ENCODE results near the gene HAUS1.
"Not testable (repeated sequence)": the region's sequence is repeated elsewhere in the genome, so short reads cannot be mapped to it uniquely, and the experiment has no call there.

HAUS1 gene

DNA sequence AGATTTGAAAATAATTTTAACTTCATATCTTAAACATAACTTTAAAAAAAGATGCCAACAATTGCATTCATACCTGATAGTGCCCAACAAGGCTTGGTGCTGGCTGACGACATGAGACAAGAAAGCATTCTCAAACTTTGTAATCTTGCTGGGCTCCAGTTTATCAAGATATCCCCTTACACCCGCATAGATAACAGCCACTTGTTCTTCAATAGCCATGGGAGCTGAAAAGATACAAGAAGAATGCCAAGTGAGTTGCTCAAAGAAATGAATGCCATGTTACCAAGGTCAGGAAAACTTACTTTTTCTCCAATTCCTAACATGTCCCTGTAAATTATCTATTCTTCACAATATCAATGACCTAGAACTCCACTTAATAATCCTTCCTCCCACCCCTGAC, 19.8 kb upstream of the HAUS1 start:
- in situ Hi-C loops (cut with HindIII; ENCODE audit: low sequenced_read_pairs) = loop anchor here (25.0 kb wide), 2 partner anchors 172 to 422 kb away; no protein-coding TSS in a partner anchor

DNA sequence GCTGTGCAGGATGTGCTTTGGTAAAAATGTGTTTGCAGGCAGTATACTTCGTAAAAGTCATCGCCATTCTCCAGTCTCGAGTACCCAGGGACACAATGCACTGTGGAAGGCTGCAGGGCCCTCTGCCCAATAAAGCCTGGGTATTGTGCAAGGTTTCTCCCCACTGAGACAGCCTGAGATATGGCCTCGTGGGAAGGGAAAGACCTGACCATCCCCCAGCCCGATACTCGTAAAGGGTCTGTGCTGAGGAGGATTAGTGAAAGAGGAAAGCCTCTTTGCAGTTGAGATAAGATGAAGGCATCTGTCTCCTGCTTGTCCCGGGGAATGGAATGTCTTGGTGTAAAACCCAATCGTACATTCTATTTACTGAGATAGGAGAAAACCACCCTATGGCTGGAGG, 15.7 kb upstream of the HAUS1 start:
- in situ Hi-C loops (cut with HindIII; ENCODE audit: low sequenced_read_pairs) = loop anchor here (25.0 kb wide), 2 partner anchors 176 to 426 kb away; no protein-coding TSS in a partner anchor

DNA sequence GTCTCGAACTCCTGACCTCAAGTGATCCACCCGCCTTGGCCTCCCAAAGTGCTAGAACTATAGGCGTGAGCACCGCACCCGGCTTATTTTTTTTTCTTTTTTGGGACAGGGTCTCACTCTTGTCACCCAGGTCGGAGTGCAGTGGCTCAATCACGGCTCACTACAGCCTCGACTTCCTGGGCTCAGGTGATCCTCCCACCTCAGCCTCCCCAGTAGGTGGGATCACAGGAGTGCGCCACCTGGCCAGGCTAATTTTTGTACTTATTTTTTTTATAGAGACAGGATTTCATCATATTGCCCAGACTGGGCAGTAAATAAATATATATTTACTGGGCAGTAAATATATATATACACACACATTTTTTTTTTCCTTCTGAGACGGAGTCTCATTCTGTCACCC, 8.7 kb upstream of the HAUS1 start:
- in situ Hi-C loops (cut with HindIII; ENCODE audit: low sequenced_read_pairs) = loop anchor here (25.0 kb wide), 2 partner anchors 183 to 433 kb away; no protein-coding TSS in a partner anchor

DNA sequence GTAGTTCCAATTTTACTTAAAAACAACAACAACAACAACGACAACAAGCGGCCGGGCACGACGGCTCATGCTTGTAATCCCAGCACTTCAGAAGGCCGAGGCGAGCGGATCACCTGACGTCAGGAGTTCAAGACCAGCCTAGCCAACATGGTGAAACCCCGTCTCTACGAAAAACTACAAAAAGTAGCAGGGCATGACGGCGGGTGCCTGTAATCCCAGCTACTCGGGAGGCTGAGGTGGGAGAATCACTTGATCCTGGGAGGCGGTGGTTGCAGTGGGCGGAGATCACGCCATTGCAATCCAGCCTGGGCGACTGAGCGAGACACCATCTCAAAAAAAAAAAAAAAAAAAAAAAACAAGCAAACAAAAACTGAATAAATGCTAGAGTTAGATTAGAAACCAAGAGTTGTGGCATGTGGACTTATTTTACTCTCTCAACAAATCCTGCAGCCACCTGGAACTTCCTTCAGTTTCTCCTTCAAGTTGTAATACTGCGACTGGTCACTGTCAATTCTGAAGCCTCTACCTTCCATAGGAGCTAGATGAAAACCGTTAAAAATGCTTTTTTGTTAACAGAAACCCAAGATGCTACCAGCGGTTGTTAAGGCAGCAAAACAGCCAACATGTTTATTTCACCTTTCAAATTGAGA, 7.4 kb upstream of the HAUS1 start:
- in situ Hi-C loops (cut with HindIII; ENCODE audit: low sequenced_read_pairs) = loop anchor here (25.0 kb wide), 2 partner anchors 184 to 434 kb away; no protein-coding TSS in a partner anchor

DNA sequence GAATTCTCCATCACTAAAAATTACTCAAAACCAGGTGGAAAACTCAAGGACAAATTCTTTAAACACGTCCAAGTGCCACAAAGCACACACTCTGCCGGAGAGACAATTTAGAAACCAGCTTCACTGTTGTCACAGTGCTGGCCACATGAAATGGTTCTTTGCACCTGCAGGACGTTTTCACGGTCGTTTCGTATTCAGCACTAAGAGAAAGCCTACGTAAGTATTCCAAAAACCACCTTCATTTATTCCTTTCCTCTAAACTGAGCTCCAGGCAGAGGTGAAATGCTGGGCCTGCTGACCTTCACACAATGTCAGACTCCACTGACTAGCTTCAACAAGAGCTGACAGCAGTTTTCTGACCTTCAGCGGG, 6.8 kb upstream of the HAUS1 start:
- in situ Hi-C loops (cut with HindIII; ENCODE audit: low sequenced_read_pairs) = loop anchor here (25.0 kb wide), 2 partner anchors 185 to 435 kb away; no protein-coding TSS in a partner anchor

DNA sequence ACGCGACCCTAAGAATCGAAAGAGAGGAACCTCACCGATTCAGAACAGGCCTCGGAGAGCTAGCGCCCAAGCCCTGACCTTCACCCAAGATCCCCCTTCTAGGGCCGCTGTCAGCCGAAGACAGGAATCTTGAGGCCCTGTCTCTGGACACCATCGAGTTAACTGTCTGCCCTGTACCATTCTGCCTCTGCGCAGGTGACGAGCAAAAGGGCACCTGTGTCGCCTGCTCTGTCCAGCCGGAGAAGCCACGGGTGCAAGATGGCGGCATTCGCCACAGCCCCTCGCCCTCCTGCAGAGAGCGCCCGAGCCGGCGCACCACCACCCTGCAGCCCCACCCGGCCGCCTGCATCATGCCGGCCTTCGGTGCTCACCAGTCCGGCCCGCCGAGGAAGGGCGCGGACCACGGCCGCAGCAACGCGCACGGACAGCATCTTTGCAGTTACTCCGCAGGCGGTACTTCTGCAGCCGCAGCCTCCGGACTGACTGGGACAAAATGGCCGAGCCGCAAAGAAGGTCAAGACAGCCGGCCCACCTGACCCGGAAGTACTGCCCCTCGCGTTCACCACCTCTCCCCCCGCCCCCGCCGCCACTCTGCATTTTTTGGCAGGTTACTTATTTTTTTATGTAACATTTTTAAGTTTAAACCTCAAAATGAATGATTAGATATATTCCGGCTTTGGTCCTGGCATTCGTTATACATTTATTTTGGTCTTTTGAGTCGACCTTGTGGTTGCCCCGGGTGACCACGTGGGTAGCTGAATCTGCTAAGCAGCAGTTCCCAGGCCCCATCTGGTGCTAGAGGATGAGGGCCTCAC, 6.2 kb upstream of the HAUS1 start, which contains the start of gene ATP5F1A:
ATP5F1A (minus strand) TSS at position 496 of the 815 bp plus-strand sequence; CDS start at position 431, 65 bp downstream.
- in situ Hi-C loops (cut with HindIII; ENCODE audit: low sequenced_read_pairs) = loop anchor here (25.0 kb wide), 2 partner anchors 186 to 436 kb away; no protein-coding TSS in a partner anchor

DNA sequence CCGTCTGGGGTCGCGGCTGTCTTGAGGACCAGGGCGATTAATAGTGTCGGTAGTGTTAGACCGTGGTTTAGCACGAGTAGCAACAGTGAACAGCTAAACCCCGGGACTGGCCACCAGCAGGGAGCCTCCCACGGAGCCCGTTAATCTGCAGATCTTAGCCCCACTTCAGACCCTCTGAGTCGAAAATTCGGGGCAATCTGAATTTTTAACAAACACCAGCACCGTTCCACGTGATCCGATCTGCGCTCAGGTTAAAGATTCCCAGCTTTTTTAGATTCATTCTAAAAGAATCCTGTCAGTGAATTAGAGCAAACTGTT, 5.6 kb upstream of the HAUS1 start:
- in situ Hi-C loops (cut with HindIII; ENCODE audit: low sequenced_read_pairs) = loop anchor here (25.0 kb wide), 2 partner anchors 186 to 436 kb away; no protein-coding TSS in a partner anchor

DNA sequence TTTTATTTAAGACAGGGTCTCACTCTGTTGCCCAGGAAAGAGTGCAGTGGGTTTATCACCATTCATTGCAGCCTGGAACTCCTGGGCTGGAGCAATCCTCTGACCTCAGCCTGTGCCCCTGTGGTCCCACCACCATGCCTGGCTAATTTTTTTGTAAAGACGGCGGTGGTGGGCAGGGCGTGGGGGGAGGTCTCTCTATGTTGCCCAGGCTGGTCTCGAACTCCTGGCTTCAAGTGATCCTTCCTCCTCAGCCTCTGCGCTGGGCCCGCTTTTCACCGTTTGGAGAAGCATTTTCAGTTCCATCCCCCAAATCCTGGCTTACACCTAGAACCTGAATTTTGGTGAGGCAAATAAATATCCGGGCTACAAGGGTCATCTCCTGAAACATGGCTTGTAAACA, 4.7 kb upstream of the HAUS1 start:
- in situ Hi-C loops (cut with HindIII; ENCODE audit: low sequenced_read_pairs) = loop anchor here (25.0 kb wide), 2 partner anchors 187 to 437 kb away; no protein-coding TSS in a partner anchor

DNA sequence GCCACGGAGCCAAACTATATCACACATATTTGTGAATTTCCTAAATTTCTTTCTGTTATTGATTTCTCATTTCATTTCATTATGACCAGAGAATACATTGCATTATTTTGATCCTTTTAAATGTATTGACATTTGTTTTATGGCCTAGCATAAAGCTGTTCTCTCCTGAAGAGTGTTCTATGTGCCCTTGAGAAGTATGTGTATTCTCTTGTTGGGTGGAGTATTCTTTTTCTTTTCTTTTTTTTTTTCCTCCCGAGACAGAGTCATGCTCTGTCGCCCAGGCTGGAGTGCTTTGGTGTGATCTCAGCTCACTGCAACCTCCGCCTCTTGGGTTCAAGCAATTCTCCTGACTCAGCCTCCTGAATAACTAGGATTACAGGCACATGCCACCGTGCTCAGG, 5.2 kb downstream of the HAUS1 start:
- in situ Hi-C loops (cut with HindIII; ENCODE audit: low sequenced_read_pairs) = no loop called here

DNA sequence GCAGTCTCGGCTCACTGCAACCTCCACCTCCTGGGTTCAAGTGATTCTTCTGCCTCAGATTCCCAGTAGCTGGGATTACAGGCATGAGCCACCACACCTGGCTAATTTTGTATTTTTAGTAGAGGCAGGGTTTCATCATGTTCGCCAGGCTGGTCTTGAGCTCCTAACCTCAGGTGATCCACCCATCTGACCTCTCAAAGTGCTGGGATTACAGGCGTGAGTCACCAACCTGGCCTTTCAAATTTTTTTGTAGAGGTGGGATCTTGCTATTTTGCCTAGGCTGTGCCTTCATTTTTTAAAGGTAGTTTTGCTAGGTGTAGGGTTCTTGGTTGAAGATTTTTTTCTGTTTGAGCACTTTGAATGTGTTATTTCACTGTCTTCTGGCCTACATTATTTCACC, 6.2 kb downstream of the HAUS1 start:
- in situ Hi-C loops (cut with HindIII; ENCODE audit: low sequenced_read_pairs) = no loop called here

DNA sequence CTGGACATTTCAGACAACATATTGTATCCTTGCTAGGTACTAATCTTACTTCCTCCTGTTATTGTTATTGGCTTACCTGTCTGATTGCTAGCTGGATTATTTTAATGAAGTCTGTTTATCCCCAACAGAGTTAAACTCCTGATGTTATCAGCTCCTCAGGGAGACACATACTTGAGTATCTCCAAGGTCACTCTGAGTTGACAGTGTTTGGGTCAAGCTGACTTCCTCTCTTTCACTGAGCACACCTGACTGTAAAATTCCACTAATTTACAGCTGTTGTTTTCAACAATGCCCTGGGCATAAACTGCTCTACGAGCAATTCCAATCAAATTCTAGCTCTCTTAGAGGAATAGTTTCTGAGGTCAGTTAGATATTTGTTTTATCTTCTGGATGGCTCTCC, 9.6 kb downstream of the HAUS1 start:
- in situ Hi-C loops (cut with HindIII; ENCODE audit: low sequenced_read_pairs) = no loop called here

DNA sequence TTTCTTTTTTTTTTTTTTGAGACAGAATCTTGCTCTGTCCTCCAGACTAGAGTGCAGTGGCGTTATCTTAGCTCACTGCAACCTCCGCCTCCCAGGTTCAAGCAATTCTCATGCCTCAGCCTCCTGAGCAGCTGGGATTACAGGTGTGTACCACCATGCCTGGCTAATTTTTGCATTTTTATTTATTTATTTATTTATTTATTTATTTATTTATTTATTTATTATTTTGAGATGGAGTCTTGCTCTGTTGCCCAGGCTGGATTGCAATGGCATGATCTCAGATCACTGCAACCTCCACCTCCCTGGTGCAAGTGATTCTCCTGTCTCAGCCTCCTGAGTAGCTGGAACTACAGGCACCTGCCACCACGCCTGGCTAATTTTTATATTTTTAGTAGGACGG, 22.4 kb downstream of the HAUS1 start:
- in situ Hi-C loops (cut with HindIII; ENCODE audit: low sequenced_read_pairs) = loop anchor here (5.0 kb wide), 1 partner anchor 71 kb away; no protein-coding TSS in a partner anchor

DNA sequence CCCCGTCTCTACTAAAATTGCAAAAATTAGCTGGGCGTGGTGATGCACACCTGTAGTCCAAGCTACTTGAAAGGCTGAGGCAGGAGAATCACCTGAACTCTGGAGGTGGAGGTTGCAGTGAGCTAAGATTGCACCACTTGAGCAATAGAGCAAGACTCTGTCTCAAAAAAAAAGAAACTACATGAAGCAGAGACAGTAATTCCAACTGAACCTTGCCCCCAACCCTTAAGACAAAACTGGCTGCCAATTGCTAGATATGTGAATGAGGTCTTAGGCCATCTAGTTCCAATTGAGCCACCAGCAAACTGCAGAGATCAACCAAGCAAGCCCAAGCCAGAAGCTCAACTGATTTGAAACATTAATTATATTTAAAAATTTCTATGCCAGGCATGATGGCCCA, 25.9 kb downstream of the HAUS1 start:
- in situ Hi-C loops (cut with HindIII; ENCODE audit: low sequenced_read_pairs) = no loop called here

DNA sequence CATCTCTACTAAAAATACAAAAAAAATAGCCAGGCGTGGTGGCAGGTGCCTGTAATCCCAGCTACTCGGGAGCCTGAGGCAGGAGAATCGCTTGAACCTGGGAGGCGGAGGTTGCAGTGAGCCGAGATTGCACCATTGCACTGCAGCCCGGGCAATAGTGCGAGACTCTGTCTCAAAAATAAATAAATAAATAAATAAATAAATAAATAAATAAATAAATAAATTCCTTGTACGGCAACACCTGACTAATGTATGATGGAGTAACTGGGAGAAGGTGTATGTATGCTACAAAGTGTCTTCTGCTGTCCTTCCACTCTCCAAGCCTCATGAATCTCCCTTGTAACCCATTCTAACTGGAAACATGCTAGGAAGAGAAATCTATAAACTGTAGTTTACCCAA, 26.4 kb downstream of the HAUS1 start:
- in situ Hi-C loops (cut with HindIII; ENCODE audit: low sequenced_read_pairs) = not testable (repeated sequence)

DNA sequence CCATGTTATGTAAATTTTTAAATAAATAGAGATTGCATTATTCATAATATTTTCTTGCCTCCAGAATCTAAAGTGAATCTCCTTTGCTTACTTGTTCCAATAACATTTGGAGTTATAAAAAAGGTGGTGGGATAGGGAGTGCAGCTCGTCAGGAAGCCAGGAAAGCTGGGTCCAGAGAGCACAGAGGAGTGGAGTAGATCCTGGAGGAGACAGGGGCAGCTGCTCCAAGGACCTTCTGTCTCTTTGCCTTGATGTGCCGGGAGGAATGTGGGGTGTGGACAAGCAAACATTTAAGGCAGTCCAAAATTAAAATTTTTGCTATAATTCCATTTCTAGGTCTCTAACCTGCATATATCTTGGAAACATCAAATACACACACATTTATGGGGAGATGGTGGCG, 29.3 kb downstream of the HAUS1 start:
- in situ Hi-C loops (cut with HindIII; ENCODE audit: low sequenced_read_pairs) = no loop called here

DNA sequence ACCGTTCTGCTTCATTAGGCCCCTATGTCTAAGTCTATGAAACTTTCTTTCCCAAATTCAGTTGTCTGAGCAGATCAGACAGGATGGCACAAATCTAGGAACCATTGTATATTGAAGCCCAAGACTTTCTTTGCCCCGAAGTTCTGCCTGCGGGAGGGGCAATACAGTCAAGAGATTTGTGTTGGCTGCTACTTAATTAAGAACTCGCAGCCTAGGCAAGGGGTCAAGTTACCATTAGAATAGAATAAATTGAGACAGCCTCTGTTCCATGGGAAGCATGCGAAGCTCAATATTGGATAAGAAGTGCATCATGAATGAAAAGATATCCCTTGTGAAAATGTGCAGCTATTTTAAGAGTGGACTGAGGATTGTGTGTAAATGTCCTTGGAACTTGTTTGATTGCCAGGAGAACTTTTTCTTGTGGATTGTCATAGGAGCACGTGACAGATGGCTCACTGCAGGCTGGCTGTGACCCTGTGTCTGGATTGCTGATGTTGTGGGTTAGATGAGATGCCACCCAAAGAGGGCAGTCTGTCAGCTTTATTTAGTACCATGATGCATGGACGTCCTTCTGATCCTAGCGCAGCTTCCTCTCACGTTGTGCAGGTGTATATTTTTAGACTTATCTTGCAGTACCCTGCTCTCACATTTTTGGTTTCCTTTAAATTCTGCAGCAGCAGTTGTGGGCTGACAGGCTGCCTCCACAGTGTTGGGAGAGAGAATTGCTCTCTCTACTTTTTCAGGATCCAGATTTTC, 30.9 kb downstream of the HAUS1 start:
- in situ Hi-C loops (cut with HindIII; ENCODE audit: low sequenced_read_pairs) = no loop called here

DNA sequence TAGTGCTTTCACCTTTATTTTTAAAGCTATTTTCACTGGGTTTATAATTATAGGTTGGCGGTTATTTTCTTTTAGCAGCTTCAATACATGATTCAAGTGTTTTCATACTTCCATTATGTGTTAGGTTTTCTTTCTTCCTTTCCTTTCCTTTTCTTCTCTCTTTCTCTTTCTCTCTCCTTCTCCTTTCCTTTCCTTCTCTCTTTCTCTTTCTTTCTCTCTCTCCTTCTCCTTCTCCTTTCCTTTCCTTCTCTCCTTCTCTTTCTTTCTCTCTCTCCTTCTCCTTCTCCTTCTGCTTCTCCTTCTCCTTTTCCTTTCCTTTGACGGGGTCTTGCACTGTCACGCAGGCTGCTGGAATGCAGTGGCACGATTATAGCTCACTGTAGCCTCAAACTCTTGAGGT, 36.0 kb downstream of the HAUS1 start:
- in situ Hi-C loops (cut with HindIII; ENCODE audit: low sequenced_read_pairs) = no loop called here

DNA sequence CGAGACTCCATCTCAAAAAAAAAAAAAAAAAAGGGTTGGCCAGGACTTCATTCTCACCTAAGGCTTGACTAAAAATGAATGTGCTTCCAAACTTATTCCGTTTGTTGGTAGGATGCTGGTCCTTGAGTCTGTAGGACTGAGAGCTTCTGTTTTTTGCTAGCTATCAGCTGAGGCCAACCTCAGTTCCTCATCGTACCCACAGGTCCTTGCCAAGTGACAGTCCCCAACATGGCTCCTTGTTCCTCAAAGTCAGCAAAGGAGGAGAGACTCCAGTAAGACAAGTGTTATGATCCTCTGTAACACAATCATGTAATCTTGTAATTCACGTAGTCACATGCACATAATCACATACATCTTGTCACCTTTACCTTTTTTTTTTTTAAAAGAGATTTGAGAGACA, 37.0 kb downstream of the HAUS1 start:
- in situ Hi-C loops (cut with HindIII; ENCODE audit: low sequenced_read_pairs) = no loop called here

DNA sequence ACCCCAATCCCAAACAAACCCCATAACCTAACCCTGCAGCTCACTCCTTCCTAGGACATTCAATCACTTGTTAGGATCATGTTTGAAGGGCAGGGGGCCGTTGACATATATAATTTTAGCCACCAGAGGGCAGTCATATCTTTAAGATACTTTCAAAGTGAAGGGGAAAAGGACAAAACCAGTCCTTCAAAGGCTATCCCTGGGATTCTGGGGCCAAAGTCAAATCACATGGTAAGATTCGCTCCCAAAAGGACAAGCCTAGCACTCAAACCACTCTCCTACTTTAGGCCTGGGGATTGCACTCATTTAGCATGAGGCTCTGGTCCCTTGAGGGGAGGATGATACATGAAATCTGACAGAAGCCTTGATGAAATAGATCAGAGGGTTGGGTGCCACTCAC, 44.6 kb downstream of the HAUS1 start:
- in situ Hi-C loops (cut with HindIII; ENCODE audit: low sequenced_read_pairs) = loop anchor here (5.0 kb wide), 1 partner anchor 508 kb away; the partner anchor contains the start of gene LOXHD1

DNA sequence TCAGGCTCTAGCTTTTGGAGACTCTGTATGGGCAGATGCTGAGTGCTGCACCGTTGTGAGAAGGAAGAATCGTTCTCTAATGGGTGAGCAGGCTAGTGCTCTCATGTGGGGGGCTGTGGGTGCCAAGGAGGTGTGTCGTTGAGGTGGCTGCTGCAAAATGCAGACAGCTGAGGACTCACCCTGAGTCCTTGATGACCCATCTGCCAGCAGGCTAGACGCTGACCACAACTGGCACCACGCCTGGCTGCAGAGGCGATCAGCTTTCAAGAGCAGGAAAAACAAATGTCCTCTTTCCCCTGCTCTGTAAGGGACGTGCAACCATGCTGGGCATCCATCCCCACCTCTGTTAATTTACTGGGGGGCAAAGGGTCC, 48.2 kb downstream of the HAUS1 start:
- in situ Hi-C loops (cut with HindIII; ENCODE audit: low sequenced_read_pairs) = no loop called here

Data from endothelial cell of hepatic sinusoid (primary cell).